Right lobe of liver (tissue), 6 donors: ENCODE results near the gene ITGB3. TPM values are rescaled to one million over a fixed set of nuclear protein-coding genes. Genes with fewer than 3 reads are reported as not detected.
A peak's percentile ranks its signal among the peaks of the same experiment; 100 is the strongest.

Experiments
- ATAC-seq, 4 donors: fragments of 200-7000 bp; cut with Tn5 transposase; one replicate each; pipeline ENCODE4 v1.9.1; 2020; ENCODE audit warnings: mild to moderate bottlenecking in 4 of 4, moderate library complexity in 4 of 4
- DNase-seq, 3 donors: peaks; one replicate each; pipeline ENCODE4 v3.0.0-alpha.2; 2020
- H3K27ac ChIP-seq, 3 donors: fragments of 200-600 bp; one replicate each; pipeline ENCODE4 v1.8.0; 2022
- H3K27me3 ChIP-seq, 2 donors: fragments of 200-600 bp; one replicate each; pipeline ENCODE4 v1.8.0; 2022
- H3K36me3 ChIP-seq, 4 donors: fragments of 200-600 bp; sonication (generic) in 1 of 4; one replicate each; pipeline versions ENCODE4 v1.5.1 to v1.8.0; 2017 to 2022; ENCODE audit warnings: control low read depth in 1 of 4
- H3K4me1 ChIP-seq, 4 donors: fragments of 200-600 bp; sonication (generic) in 1 of 4; one replicate each; pipeline versions ENCODE4 v1.5.1 to v1.8.0; 2017 to 2022; ENCODE audit warnings: control low read depth in 1 of 4
- H3K4me3 ChIP-seq, 3 donors: fragments of 200-600 bp; one replicate each; pipeline ENCODE4 v1.8.0; 2022
- H3K9me3 ChIP-seq, 4 donors: fragments of 200-600 bp; sonication (generic) in 1 of 4; one replicate each; pipeline versions ENCODE4 v1.5.1 to v1.8.0; 2017 to 2022; ENCODE audit warnings: control low read depth in 1 of 4
- CTCF ChIP-seq, 4 donors: fragments of 200-600 bp in 3 of 4; fragments of 450-650 bp in 1 of 4; IDR thresholded peaks; one replicate each; pipeline versions ENCODE4 v1.5.1 to v1.8.0; 2016 to 2022; ENCODE audit warnings: antibody characterized with exemption in 4 of 4, mild to moderate bottlenecking in 2 of 4
- POLR2A ChIP-seq: fragments of 450-650 bp; IDR thresholded peaks from one replicate; pipeline ENCODE4 v1.6.1; 2017; ENCODE audit warnings: antibody characterized with exemption, mild to moderate bottlenecking
- WGBS: methylation state at CpG from one replicate; pipeline ENCODE4 v1.1.6; 2018; ENCODE audit warnings: low coverage, low lambda C conversion rate; ENCODE audit not compliant: insufficient coverage; ENCODE audit errors: missing lambda C conversion rate; 5-methylcytosine and 5-hydroxymethylcytosine counted together
- intact Hi-C, 2 donors: fragments of 100-400 bp; cut with DNase I; formaldehyde crosslinking; loops; one replicate each; pipeline versions ENCODE4 v1.11.2 to v1.14.1; 2022
- total RNA-seq, 6 experiments: library from RNA; depleted of rRNA in 2 of 6; stranded (reverse); fragments of >200 nt in 2 of 6; fragmentation: NEBNext Ultra II Directional in 3 of 6; extraction: Animal tissue kit (Norgen Biotek cat#: 25700) in 3 of 6; gene quantifications; one replicate each; pipeline versions ENCODE4 v1.1.0 to v1.2.4, GENCODE V29; 2016 to 2023
- donor health status: DM: no; HTN: yes; CAD: no.
- donor health status: DM: no; HTN: no; CAD: no.
- donor health status: DM: no; HTN: no; CAD: no.
- donor health status: DM: no; HTN: yes; CAD: no.
- donor health status: DM: no; HTN: yes; CAD: no.

Gene ITGB3
- total RNA-seq, 6 experiments from 2014 or later = 2.2 to 8.0 (median 4.8) TPM

DNA sequence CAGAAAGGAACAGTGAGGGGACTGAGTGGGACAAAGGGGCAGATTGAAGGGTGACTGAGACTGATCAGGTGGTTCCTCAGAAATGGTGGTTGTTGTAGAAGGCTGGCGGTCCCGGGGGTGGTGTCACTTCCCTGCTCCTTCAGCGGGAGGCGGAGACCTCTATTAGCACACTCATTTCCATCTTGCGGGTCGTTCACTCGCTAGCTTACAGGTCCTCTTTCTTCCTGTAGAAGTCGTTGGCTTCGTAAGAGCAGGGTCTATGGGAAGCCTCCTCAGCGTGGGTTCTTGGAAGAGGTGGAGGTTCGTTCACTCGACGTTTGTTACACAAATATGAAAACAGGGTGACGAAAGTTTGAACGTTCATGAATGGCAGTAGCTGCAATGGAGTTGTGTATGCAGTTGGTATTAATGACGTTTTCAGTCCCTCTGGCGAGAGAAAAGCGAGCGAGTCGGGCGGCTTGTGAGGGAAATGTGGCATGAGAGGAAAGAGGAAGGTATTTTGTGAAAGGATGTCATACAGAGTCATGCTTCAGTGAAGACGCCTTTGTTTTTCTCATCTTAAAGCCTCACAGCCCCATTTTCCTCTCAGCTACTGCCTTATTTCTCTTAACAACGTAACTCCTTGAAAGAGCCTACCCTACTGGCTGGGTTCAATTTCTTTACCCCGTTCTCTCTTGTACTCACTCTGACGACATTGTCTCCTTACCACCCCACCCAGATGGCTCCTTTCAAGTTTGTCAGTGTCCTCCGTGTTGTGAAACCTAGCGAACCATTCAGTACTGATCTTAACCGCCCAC, 70.8 kb downstream of the ITGB3 start:
- ATAC-seq (peak; percentile 49 to 60 (median 54)), DNase-seq (peak; percentile 47 to 66 (median 64))
- intact Hi-C loops = no loop called here
- Histone ChIP-seq H3K9me3 (no peaks in the 10 kb centered on the region), H3K4me3 (peak overlapping the region; percentile 52 to 70 (median 61)), H3K4me1 (peaks cover 0 to 6% (median 0%) of the 10 kb centered on the region in 4 donors), H3K36me3 (no peaks in the 10 kb centered on the region), H3K27me3 (no peaks in the 10 kb centered on the region), H3K27ac (peak overlapping the region; percentile 84 to 92 (median 86))
- TF ChIP-seq CTCF (IDR thresholded peaks at IDR 0.05) (no peak), POLR2A (no peak)
- WGBS = 15% methylated on average over 26 of the region's 28 CpGs

DNA sequence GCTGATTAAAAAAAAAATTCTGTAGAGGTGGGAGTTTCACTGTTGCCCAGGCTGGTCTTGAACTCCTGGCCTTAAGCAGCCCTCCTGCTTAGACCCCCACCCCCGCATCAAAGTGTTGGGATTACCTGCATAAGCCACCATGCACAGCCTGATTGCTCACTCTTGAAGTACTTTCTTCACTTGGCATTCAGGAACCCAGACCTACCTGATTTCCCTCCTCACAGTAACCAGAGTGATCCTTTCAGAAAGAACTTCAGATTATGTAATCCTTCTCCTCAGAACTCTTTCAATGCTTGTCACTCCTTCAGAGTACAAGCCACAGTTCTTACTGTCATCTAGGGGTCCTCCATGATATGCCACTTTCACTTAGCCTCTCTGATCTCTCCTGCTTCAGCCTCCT, 71.5 kb downstream of the ITGB3 start:
- Histone ChIP-seq H3K9me3 (no peaks in the 10 kb centered on the region), H3K27ac (no peak overlapping the region), H3K4me1 (peaks cover 0 to 6% (median 0%) of the 10 kb centered on the region in 4 donors), H3K27me3 (no peaks in the 10 kb centered on the region), H3K4me3 (no peak overlapping the region), H3K36me3 (no peaks in the 10 kb centered on the region)
- no peak for DNase-seq
- TF ChIP-seq CTCF (IDR thresholded peaks at IDR 0.05) (no peak), POLR2A (no peak)
- no peak for ATAC-seq
- intact Hi-C loops = no loop called here
- WGBS = 100% methylated on average over 1 of the region's 1 CpG

DNA sequence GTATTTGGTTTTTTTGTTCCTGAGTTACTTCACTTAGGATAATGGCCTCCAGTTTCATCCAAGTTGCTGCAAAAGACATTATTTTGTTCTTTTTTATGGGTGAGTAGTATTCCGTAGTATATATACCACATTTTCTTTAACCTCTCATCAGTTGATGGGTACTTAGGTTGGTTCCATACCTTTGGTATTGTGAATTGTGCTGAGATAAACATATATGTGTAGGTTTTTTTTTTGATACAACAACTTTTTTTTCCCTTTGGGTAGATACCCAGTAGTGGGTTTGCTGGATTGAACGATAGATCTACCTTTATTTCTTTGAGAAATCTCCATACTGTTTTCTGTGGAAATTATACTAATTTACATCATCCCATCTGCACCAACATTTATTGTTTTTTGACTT, 76.9 kb downstream of the ITGB3 start:
- no peak for DNase-seq
- no peaks in the 10 kb centered on the region for H3K27me3 ChIP-seq
- TF ChIP-seq POLR2A = no peak
- TF ChIP-seq CTCF (IDR thresholded peaks at IDR 0.05) = no peak
- intact Hi-C loops = no loop called here
- H3K4me1 ChIP-seq = peaks cover 0 to 4% (median 0%) of the 10 kb centered on the region in 4 donors
- H3K36me3 ChIP-seq = no peaks in the 10 kb centered on the region
- 90% methylated on average over 2 of the region's 2 CpGs for WGBS
- ATAC-seq = no peak
- no peak overlapping the region for H3K4me3 ChIP-seq
- no peaks in the 10 kb centered on the region for H3K9me3 ChIP-seq
- no peak overlapping the region for H3K27ac ChIP-seq

- no peak for TF ChIP-seq POLR2A
- intact Hi-C loops = no loop called here
- Histone ChIP-seq H3K27ac (no peak overlapping the region), H3K27me3 (no peaks in the 10 kb centered on the region), H3K4me1 (peaks cover 0 to 4% (median 0%) of the 10 kb centered on the region in 4 donors), H3K9me3 (no peaks in the 10 kb centered on the region), H3K4me3 (no peak overlapping the region), H3K36me3 (no peaks in the 10 kb centered on the region)
- ATAC-seq = no peak
- DNase-seq = no peak
Observed at GRCh38 chr17:47332287-47332686, 78.7 kb downstream of the ITGB3 start.

DNA sequence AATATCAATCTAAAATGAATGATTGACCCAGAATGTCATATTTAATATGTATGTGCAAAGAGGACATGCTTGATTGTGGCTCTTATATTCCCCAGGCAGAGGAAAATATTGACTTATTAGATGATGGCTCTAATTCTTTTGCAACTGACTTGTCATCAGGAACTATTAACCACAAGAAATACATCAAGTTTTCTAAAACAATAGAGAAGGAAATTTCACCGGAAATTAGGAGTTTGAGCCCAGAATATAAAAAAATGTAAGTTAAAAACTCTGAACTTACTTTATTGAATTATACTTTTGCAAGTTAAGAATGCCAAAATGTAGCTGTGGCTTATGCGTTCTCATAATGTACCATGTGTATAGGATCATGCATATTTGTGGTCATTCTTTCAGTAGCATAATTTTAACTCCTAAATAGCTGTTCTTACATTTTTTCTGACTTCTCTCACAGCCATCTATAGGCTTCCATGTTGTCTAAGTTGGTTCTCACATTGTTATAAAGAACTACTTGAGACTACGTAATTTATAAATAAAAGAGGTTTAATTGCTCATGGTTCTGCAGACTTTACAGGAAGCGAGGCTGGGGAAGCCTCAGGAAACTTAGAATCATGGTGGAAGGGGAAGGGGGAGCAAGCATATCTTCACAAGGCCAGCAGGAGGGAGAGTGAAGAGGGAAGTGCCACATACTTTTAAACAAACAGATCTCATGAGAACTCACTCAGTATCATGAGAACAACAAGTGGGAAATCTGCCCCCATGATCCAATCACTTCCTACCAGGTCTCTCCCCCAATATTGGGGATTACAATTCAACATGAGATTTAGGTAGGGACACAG, 81.7 kb downstream of the ITGB3 start:
- no peak overlapping the region for H3K27ac ChIP-seq
- no peak for ATAC-seq
- H3K4me1 ChIP-seq = peaks cover 0 to 4% (median 0%) of the 10 kb centered on the region in 4 donors
- no peak overlapping the region for H3K4me3 ChIP-seq
- intact Hi-C loops = no loop called here
- no peak for TF ChIP-seq POLR2A
- no peak for TF ChIP-seq CTCF (IDR thresholded peaks at IDR 0.05)
- WGBS = 69% methylated on average over 4 of the region's 4 CpGs
- DNase-seq = no peak
- no peaks in the 10 kb centered on the region for H3K27me3 ChIP-seq
- no peaks in the 10 kb centered on the region for H3K36me3 ChIP-seq
- no peaks in the 10 kb centered on the region for H3K9me3 ChIP-seq
